ENCODE measurements around the gene PLCXD1.
"Not testable (repeated sequence)": the region's sequence is repeated elsewhere in the genome, so short reads cannot be mapped to it uniquely, and the experiment has no call there.

PLCXD1 gene

DNA sequence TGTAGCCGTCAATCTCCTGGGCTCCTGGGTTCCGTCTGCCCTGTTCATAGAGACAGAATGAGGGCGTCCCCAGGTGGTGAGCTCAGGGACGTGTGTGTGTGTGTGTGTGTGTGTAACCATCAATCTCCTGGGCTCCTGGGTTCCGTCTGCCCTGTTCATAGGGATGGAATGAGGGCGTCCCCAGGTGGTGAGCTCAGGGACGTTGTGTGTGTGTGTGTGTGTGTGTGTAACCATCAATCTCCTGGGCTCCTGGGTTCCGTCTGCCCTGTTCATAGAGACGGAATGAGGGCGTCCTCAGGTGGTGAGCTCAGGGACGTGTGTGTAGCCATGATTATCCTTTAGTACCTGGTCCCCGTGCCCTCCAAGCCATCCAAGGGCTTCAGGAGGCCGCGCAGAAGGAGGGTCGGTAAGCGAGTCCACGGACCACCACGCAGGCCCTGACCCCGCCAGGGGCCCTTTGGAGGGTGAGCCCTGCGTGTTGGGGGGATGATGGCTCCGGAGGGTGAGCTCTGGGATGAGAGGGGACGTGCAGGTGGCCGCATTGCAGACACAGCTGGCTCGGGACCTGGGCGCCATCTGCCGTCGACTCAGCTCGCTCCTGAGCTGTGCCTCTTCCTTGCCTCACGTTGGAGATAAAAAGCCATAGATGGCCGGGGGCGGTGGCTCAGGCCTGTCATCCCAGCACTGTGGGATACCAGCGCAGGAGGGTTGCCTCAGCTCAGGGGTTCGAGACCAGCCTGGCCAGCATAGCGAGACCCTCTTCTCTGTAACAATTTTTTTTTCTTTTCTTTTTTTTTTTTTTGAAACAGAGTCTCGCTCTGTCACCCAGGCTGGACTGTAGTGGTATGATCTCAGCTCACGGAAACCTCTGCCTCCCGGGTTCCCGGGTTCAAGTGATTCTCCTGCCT lies 42.8 kb downstream of the PLCXD1 start:
- no peak for TF ChIP-seq POLR2A (IDR thresholded peaks at IDR 0.05; ENCODE audit: low read depth, low read length)
- FAIRE-seq = peak; percentile 61
- no peak for DNase-seq (ENCODE audit: insufficient read length, low spot score)

DNA sequence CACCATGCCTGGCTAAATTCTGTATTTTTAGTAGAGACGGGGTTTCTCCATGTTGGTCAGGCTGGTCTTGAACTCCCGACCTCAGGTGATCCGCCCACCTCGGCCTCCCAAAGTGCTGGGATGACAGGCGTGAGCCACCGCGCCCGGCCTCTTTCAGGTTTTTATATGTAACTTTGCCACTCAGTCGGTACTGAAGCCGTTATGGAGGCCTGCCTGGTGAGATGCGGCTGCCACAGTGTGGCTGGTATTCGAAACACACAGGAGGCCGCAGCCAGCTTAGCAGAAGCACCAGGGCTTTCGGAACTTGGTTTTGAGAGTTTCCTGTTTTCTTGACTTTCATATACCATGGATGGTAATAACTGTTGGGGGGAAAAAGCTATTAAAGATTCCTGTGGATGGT lies 43.5 kb downstream of the PLCXD1 start:
- not testable (repeated sequence) for DNase-seq (ENCODE audit: insufficient read length, low spot score); FAIRE-seq

DNA sequence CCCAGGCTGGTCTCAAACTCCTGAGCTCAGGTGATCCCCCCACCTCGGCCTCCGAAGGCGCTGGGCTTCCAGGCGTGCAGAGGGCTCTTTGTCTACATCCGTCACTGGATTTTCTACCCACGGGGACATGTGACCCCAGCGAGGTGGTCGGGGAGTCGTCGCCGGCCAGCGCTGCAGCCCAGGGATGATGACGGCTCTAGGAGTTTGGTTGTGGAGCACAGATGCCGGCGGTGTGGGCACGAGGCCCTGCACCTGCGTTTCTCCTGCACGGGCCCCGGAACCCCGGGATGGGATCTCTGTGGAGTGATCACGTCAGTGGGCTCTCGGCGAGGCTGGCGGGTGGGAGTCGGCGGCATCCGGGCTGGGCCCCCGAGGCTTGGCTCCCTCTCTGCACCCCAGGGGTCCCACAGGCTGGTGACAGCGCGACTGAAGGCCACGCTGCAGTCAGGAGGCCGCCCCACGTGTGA lies 46.5 kb downstream of the PLCXD1 start:
- DNase-seq (ENCODE audit: insufficient read length, low spot score) (no peak), FAIRE-seq (no peak)
- TF ChIP-seq POLR2A (IDR thresholded peaks at IDR 0.05; ENCODE audit: low read depth, low read length) = no peak

DNA sequence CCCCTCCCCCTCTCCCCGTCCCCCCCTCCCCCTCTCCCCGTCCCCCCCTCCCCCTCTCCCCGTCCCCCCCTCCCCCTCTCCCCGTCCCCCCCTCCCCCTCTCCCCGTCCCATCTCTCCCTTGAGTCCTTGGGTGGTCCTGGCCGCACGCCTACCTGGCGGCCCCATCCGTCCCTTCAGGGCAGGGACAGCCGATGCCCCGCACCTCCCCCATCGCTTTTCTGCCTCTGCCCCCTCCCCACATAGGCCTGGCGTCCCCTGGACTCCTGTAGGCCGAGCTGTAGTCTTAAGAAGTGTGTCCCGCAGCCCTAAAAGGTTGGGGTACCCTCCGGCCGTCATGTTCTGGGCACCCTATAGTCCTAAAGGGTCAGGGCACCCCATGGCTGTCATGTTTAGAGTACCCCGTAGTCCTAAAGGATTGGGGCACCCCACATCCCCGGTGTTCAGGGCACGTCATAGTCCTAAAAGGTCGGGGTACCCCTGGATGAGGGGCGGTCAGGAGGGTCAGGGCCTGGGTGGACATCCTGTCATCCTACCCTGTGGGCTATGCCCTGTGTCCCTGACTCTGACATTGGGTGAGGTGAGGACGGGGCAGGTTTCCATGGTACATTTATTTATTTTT lies 48.2 kb downstream of the PLCXD1 start:
- no peak for TF ChIP-seq POLR2A (IDR thresholded peaks at IDR 0.05; ENCODE audit: low read depth, low read length)
- FAIRE-seq (no peak), DNase-seq (ENCODE audit: insufficient read length, low spot score) (no peak)

DNA sequence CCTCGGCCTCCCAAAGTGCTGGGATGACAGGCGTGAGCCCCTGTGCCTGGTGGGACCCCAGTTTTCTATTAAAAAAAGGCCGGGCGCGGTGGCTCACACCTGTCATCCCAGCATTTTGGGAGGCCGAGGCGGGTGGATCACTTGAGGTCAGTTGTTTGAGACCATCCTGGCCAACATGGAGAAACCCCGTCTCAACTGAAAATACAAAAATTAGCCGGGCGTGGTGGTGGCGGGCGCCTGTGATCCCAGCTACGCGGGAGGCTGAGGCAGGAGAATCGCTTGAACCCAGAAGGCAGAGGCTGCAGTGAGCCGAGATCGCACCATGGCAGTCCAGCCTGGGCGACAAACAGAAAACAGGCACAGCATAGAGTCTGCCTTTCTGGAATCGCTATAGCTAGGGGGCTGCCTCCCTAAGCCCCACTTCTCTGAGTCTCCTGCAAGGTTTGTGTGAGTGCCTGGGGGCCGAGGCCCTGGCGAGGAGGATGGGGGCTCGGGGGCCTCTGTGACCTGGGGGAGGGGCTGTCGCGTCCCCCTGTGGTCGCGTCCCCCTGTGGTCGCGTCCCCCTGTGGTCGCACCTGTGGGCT lies 49.1 kb downstream of the PLCXD1 start:
- FAIRE-seq; DNase-seq (ENCODE audit: insufficient read length, low spot score): not testable (repeated sequence)

DNA sequence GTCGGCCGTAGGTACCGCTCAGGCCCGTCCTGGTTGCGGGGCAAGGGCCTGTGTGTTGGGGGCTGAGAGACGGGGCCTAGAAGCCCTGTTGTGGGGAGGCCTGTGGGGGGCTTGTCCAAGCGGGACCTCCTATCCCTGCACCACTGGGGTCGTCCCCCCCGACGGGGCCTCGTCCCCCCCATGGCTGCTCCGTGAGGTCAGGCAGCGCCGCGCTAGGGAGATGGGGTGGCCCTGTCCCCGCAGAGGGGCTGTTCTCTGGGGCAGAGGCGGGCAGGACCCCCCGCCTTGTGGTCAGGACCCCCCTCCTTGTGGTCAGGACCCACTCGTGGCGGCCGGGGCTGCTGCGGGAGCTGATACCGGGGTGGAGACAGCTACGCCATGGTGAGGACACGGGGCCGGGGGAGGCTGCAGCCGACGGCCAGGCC lies 49.6 kb downstream of the PLCXD1 start:
- FAIRE-seq = no peak
- TF ChIP-seq POLR2A (IDR thresholded peaks at IDR 0.05; ENCODE audit: low read depth, low read length) = no peak

DNA sequence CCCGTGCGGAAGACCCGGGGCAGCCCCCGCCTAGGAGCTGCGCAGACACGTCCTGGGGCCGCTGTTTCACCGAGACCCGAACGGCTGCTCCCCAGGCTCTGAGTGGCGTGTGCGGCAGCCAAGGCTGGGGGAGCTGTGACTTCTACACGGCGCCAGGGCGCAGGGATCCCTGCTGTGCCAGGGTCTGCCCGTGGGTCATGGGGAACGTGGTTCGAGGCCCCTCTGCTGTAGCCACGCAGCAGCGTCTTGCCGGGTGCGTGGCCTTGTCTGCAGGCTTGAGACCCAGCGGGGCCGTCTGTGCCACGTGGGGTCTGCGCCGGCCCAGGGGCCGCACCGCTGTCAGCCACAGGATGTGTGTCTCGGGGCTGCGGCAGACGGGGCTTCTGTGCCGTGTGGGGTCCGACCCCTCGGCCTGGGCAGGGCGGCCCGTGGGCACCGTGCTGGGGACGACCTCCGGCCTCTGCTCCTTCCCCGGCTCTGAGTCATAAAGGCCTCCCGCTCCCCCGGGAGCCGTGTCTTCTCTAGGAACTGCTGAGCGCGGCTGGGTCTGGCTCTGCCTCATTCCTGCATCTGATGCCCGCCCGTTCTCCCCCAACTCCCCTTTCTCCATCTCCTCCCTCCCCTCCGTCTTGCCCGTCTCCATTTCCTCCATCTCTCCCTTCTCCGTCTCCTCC lies 50.1 kb downstream of the PLCXD1 start:
- no peak for FAIRE-seq
- no peak for DNase-seq (ENCODE audit: insufficient read length, low spot score)
- TF ChIP-seq POLR2A (IDR thresholded peaks at IDR 0.05; ENCODE audit: low read depth, low read length) = no peak

More for the DNA sequence above, 49.6 kb downstream of the PLCXD1 start:
- DNase-seq (ENCODE audit: insufficient read length, low spot score) = no peak

DNA sequence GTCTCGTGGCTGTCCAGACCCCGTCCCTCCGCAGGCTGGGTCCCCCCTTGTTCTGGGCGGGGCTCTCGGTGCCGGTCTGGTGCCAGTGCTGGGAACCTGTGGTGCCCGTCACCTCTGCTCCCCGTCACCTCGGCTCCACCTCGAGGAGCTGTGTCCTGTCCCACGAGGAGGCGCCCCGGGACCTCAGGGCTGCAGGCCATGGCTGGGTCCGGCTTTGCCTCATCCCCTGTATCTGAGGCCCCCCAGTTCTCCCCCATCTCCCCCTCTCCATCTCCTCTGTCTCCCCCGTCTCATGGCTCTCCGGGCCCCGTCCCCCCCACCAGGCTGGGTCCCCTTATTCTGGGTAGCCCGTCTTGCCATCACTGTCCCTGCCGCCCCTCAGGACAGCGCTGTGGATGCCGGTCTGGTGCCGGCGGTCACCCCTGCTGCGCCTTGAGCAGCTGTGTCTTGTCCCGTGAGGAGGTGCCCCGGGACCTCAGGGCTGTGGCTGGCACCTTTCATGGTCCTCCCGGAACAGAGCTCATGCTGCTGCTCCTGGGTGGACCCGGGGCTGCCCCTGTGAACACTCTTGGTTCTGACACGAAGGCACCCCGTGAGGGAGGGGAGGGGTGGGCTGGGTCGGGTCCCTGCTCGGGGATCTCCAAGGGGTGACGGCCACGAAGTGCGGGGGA lies 50.8 kb downstream of the PLCXD1 start:
- no peak for FAIRE-seq
- no peak for TF ChIP-seq POLR2A (IDR thresholded peaks at IDR 0.05; ENCODE audit: low read depth, low read length)
- DNase-seq (ENCODE audit: insufficient read length, low spot score) = no peak

DNA sequence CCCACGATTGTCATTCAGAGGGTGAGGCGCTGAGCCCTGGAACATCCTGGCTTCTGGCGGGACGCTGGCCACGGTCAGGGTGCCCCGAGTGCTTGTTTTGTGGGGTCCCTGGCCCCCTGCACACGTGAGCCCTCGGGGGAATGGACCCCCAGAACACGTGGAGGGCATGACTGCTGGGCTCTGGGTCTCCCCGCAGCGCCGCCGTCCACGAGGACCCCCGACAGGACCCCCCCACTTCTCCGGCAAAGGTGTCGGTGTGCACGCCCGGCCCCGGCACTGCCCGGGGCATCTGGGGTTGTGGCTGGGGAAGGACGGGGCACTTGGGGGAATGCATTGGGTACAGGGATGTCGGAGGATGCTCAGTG lies 51.3 kb downstream of the PLCXD1 start:
- FAIRE-seq (no peak), DNase-seq (ENCODE audit: insufficient read length, low spot score) (no peak)
- no peak for TF ChIP-seq POLR2A (IDR thresholded peaks at IDR 0.05; ENCODE audit: low read depth, low read length)

DNA sequence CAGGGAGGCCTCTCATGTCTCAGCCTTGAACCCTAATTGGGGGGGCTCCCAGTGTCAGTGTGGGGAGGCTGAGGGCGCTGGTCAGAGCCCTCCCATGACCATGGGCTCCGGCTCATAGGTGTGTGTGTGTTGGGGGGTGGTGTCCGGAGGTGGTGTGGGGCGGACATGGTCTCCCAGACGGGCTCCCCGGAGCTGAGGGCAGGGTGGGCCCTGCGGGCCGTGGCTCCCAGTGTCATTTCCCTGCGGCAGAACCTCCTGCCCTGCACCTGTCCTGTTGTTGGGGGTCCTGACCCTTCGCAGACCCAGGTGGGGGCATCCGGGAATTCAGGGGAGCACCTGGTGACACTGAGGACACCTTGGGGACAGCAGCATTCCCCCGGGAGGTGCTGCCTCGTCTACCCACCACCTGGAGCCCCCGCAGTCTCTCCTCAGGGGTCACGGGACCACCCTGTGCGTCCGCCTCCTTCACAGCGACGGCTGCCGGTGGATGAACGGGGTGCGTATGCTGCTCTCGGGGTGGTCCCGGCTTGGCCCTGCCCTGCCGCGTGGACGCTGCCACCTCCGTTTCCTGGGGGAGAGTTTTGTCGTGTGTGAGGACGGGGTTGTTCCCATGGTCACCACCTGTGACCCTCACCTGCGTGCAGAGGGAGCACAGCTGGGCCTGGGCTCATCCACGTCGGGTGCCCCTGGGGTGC lies 51.9 kb downstream of the PLCXD1 start:
- TF ChIP-seq POLR2A (IDR thresholded peaks at IDR 0.05; ENCODE audit: low read depth, low read length) = no peak
- DNase-seq (ENCODE audit: insufficient read length, low spot score) (no peak), FAIRE-seq (no peak)

DNA sequence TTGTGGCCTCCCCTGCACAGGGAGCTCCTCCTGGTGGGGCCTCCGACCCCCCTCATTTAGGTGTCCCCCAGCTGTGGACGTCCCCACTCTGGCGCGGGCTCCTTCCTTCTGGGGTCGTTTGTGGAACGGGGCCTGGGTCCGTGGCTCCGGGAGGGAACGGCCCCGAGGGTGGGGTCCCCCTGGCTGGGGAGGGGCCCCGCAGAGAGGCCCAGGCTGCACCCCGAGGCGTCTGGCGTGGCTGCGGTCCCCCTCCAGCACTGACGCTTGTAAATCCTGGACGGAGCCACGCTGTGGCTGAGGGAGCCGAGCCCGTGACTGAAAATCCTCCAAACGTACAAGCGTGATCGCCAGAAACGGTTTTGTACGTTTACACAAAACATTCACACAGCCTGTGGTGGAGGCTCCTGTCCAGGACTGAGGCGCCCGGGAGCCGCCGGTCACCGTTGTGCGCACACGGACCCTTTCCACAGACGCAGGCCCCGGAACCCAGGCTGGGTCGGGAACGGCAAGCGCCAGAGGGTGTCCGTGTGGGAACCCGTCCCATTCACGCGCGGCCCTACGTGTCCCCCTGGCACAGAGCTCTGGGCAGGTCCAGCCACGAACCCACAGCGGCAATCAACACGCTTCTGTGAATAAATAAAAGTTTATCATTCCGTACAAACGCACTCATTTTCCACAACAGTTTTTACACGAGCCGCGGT lies 52.6 kb downstream of the PLCXD1 start:
- TF ChIP-seq POLR2A (IDR thresholded peaks at IDR 0.05; ENCODE audit: low read depth, low read length) = no peak
- DNase-seq (ENCODE audit: insufficient read length, low spot score) (no peak), FAIRE-seq (no peak)

DNA sequence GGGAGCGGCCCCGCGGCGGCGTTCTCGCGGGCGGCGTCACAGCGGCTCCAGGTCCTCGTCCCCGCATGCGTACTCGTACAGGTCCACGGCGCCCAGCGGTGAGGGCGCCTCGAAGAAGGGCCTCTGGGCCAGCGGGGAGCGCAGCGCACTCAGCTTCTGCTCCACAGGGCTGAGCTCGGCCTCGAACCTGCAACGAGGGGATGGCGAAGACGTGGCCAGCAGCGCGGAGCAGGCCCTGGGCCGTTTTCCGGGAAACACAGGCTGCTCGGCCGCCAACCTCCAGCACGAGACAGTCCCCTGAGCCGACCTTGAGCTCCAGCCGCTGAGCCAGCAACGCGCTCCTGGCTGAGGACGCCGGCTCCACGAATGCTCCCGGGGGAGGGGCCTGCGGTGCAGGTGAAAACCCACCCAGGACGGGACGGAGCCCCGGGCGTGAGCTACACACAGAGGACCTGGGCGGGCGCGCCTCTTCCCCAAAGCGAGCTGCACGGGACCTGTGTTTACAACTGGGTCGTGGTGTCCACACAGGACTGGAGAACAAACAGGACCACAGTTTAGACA lies 53.2 kb downstream of the PLCXD1 start:
- no peak for FAIRE-seq
- no peak for DNase-seq (ENCODE audit: insufficient read length, low spot score)
- no peak for TF ChIP-seq POLR2A (IDR thresholded peaks at IDR 0.05; ENCODE audit: low read depth, low read length)

Data from H54 (cell line).